Medulla oblongata (tissue), 1 donor: ENCODE measurements around the gene BORCS5.
A peak's percentile ranks its signal among the peaks of the same experiment; 100 is the strongest.
"Not testable (repeated sequence)": the region's sequence is repeated elsewhere in the genome, so short reads cannot be mapped to it uniquely, and the experiment has no call there.

Source experiments
- DNase-seq: peaks from one replicate; pipeline ENCODE4 v3.0.0-alpha.2; 2015; ENCODE audit errors: extremely low spot score

BORCS5 gene

GRCh38 chr12:12392413-12392812 is 35.5 kb downstream of the BORCS5 start:
- DNase-seq = no peak

GRCh38 chr12:12393171-12393570 is 36.3 kb downstream of the BORCS5 start:
- DNase-seq = no peak

GRCh38 chr12:12396694-12397093 is 39.8 kb downstream of the BORCS5 start:
- no peak for DNase-seq

GRCh38 chr12:12397184-12397583 is 40.3 kb downstream of the BORCS5 start:
- DNase-seq = no peak

GRCh38 chr12:12398026-12398859 is 41.4 kb downstream of the BORCS5 start:
- no peak for DNase-seq

- DNase-seq = no peak
Observed at GRCh38 chr12:12399161-12399560, 42.3 kb downstream of the BORCS5 start.

GRCh38 chr12:12399776-12400305 is 43.0 kb downstream of the BORCS5 start:
- DNase-seq = no peak

- no peak for DNase-seq
Observed at GRCh38 chr12:12400793-12401192, 43.9 kb downstream of the BORCS5 start.

GRCh38 chr12:12403264-12404248 is 46.7 kb downstream of the BORCS5 start:
- peak; percentile 6 for DNase-seq

GRCh38 chr12:12404297-12404696 is 47.4 kb downstream of the BORCS5 start:
- DNase-seq = no peak

GRCh38 chr12:12405882-12406281 is 49.0 kb downstream of the BORCS5 start:
- DNase-seq = peak; percentile 76

GRCh38 chr12:12406762-12407161 is 49.9 kb downstream of the BORCS5 start:
- DNase-seq = peak; percentile 8

- peak; percentile 2 for DNase-seq
Observed at GRCh38 chr12:12408265-12408690, 51.4 kb downstream of the BORCS5 start.

GRCh38 chr12:12409337-12409736 is 52.5 kb downstream of the BORCS5 start:
- not testable (repeated sequence) for DNase-seq

GRCh38 chr12:12415886-12416285 is 59.0 kb downstream of the BORCS5 start:
- DNase-seq = no peak

GRCh38 chr12:12419165-12419564 is 62.3 kb downstream of the BORCS5 start:
- not testable (repeated sequence) for DNase-seq

- DNase-seq = no peak
Observed at GRCh38 chr12:12423367-12423766, 66.5 kb downstream of the BORCS5 start.

GRCh38 chr12:12425001-12425400 is 68.1 kb downstream of the BORCS5 start:
- no peak for DNase-seq

- no peak for DNase-seq
Observed at GRCh38 chr12:12425616-12426015, 68.7 kb downstream of the BORCS5 start.

GRCh38 chr12:12427568-12427967 is 70.7 kb downstream of the BORCS5 start:
- DNase-seq = no peak

GRCh38 chr12:12428047-12428446 is 71.2 kb downstream of the BORCS5 start:
- no peak for DNase-seq

- no peak for DNase-seq
Observed at GRCh38 chr12:12428961-12429657, 72.2 kb downstream of the BORCS5 start.
